ENCODE data around the gene CAST.

- TF ChIP-seq CTCF (IDR thresholded peaks at IDR 0.05) (no peak), ZFX (IDR thresholded peaks at IDR 0.05; ENCODE audit: borderline replicate concordance) (no peak)
Measured at GRCh38 chr5:96654209-96654608, 8.0 kb upstream of the CAST start.
